Measurements from ENCODE around the gene EGR4.

The EGR4 gene

DNA sequence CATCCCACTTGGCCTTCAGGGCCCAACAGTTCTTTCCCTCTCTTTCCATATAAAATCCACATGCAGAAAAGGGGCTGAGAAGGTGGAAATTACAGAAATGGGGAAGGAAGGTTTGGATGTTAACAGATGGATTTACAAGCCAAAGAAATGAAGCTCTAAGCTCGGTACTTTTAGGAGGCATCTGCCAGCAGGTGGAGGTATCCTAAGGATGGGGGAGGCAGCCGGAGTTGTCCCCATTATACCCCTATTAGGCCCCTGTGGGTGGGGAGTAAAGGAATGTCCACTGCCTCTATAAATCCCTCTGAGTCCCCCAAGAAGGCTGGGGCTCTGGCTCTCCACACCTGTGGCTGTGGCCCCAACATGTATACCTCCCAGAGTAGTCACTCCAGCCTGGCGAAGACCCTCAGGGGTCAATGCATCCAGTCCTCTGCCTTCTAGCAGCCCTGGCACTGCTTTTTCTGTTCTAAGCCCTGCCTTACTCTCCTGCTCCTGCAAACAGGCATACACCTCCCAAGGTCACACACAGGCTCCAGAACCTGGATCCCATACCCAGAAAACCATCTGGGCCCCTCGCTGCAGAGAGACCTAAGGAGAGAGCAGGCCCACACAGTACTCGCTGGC, 10.3 kb downstream of the EGR4 start:
- Mint-ChIP-seq H3K9me3 (no peaks in the 10 kb centered on the region), H3K27me3 (ENCODE audit: low read depth) (peaks cover 3% of the 10 kb centered on the region)

DNA sequence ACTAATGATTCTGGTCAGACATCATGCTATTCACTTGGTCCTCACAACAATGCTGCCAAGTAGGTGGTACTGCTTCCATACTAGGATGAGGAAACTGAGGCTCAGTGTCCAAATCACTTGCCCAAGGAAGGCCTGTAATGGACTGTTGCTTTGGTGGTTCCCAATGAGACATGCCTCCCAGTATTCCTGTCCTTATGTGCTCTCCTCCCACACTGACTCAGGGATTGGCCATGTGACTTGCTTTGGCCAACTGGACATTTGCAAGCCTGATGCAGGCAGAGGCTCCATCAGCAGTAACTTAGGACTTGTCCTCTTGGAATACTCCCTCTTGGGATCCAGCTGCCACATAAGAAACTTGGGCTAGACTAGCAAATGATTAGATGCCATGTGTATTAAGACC, 12.1 kb downstream of the EGR4 start:
- no peak for DNase-seq (ENCODE audit: low spot score)
- no peak overlapping the region for H3K4me3 Mint-ChIP-seq
- H3K36me3 Mint-ChIP-seq (ENCODE audit: low read depth) = no peaks in the 10 kb centered on the region
- no peaks in the 10 kb centered on the region for H3K9me3 Mint-ChIP-seq
- peaks cover 14% of the 10 kb centered on the region for H3K4me1 Mint-ChIP-seq (ENCODE audit: low read depth)
- no peak overlapping the region for H3K27ac Mint-ChIP-seq
- no peaks in the 10 kb centered on the region for H3K27me3 Mint-ChIP-seq (ENCODE audit: low read depth)

More for the DNA sequence above, 10.3 kb downstream of the EGR4 start:
- H3K4me1 Mint-ChIP-seq (ENCODE audit: low read depth) = peaks cover 12% of the 10 kb centered on the region
- no peak overlapping the region for H3K27ac Mint-ChIP-seq
- DNase-seq (ENCODE audit: low spot score) = no peak
- no peaks in the 10 kb centered on the region for H3K36me3 Mint-ChIP-seq (ENCODE audit: low read depth)
- H3K4me3 Mint-ChIP-seq = peak overlapping the region; percentile 81

DNA sequence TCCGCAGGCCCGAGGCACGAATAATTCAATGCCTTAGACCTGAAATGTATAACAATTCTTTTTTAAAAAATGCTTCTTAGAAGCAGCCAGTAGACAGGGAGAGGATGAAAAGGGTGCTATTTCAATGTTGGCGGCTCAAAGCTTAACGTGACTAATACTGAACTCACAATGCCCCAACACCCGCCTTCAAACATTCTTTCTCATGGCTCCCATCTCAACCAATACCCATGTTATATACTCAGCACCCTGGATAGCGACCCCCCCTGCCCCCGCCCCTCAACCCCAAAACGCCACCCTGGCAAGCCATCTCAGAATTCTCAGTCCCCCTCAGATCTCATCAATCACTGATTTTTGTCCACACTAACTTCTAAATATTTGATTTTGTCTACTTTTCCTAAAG, 13.5 kb downstream of the EGR4 start:
- no peak for DNase-seq (ENCODE audit: low spot score)
- no peak overlapping the region for H3K27ac Mint-ChIP-seq
- no peaks in the 10 kb centered on the region for H3K9me3 Mint-ChIP-seq
- no peaks in the 10 kb centered on the region for H3K27me3 Mint-ChIP-seq (ENCODE audit: low read depth)
- no peaks in the 10 kb centered on the region for H3K36me3 Mint-ChIP-seq (ENCODE audit: low read depth)
- peaks cover 11% of the 10 kb centered on the region for H3K4me1 Mint-ChIP-seq (ENCODE audit: low read depth)
- no peak overlapping the region for H3K4me3 Mint-ChIP-seq

DNA sequence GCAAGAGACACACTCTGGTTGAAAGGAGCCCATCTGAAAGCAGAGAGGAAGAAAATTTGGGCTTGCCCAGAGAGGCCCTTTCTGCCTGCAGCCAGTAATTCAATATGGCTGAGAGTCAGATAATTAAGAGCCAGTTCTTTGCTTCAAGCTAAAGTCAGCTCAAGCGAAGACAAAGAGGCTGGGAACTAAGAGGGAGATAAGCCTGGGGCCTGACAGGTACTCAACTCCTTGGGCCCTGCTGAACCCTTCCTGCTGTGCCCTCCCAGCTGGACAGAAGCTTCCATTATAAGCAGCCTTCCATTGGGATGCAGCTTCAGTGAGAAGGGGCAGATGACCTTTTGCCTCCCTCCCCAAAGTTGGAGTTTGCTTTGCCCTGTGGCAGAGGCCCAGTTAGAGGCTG, 21.1 kb downstream of the EGR4 start:
- peaks cover 3% of the 10 kb centered on the region for H3K36me3 Mint-ChIP-seq (ENCODE audit: low read depth)
- H3K4me1 Mint-ChIP-seq (ENCODE audit: low read depth) = peaks cover 12% of the 10 kb centered on the region
- no peak overlapping the region for H3K4me3 Mint-ChIP-seq
- no peaks in the 10 kb centered on the region for H3K27me3 Mint-ChIP-seq (ENCODE audit: low read depth)
- no peak overlapping the region for H3K27ac Mint-ChIP-seq
- DNase-seq (ENCODE audit: low spot score) = no peak
- no peaks in the 10 kb centered on the region for H3K9me3 Mint-ChIP-seq

DNA sequence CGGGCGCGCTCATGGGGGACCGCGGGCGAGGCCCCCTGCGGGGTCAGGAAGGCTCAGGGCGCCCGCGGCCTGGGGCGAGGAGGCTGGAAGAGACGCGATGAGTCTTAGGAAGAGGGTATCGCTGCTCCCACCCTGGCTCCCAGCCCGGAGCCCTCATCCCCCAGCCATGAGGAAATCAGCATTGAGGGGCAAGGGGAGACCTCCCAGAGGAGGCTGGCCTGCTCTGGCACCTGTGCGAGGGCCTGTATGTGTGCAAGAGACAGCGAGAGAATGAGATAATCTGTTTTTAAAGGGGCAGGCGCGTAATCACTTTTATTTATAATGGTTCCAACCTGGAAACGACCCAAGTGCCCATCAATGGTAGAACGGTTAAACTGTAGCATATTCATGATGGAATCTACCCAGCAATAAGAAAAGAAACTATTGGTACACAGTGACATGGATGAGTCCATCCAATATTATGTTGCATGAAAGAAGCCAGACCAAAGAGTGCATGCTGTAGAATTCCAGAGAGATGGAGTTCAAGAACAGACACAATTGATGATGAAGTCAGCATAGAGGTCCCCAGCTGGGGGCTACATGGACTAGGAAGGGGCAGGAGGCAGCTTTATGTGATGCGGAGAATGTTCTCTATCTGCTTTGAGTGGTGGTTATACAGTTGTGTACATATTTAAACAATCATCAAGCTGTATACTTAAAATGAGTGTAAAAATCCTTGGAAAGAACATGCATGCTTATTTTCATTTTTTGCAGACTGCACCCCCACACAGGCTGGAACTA, 23.5 kb downstream of the EGR4 start:
- DNase-seq (ENCODE audit: low spot score) = no peak

DNA sequence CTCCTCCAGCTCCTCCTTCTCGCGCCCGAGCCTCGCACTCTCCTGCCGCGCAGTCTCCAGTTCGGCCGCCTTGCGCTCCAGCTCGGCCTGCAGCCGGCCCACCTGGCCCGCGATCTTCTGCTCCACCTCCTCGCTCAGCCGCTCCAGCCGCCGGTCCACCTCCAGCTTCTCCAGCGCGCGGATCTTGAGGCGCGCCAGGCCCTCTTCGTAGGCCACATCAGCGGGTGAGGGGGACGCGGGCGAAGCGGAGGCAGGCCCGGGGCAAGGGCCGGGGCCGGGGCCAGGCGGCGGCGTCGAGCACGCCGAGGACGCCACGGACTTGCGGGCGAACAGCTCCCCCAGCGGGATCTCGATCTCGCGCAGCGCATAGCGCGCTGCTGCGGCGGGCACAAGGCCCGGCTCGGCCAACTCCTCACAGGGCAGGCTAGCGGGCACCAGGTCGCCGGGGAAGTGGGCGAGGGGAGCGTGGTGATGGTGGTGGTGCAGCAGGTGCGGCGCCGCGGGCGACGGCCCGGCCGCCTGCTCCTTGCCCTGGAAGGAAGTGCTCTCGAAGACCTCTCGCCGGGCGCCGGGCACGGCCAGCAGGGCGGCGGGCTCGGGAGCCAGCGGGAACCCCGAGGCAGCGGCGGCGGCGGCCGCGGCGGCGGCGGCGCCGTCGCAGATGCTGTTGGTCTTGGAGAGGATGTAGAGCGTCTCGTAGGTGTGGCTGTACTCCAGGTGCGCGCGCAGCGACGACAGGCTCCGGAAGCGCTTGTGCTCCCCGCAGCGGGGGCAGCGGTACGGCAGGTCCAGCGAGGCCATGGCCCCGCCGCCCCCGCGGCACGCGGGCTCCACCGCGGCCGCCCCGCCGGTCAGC, 24.3 kb downstream of the EGR4 start:
- Mint-ChIP-seq H3K36me3 (ENCODE audit: low read depth) (peaks cover 5% of the 10 kb centered on the region), H3K27me3 (ENCODE audit: low read depth) (no peaks in the 10 kb centered on the region), H3K4me3 (peak overlapping the region; percentile 52), H3K9me3 (no peaks in the 10 kb centered on the region), H3K4me1 (ENCODE audit: low read depth) (peaks cover 12% of the 10 kb centered on the region), H3K27ac (no peak overlapping the region)
- peak; percentile 68 for DNase-seq (ENCODE audit: low spot score)

More for the DNA sequence above, 23.5 kb downstream of the EGR4 start:
- peaks cover 12% of the 10 kb centered on the region for H3K4me1 Mint-ChIP-seq (ENCODE audit: low read depth)
- peaks cover 5% of the 10 kb centered on the region for H3K36me3 Mint-ChIP-seq (ENCODE audit: low read depth)
- no peaks in the 10 kb centered on the region for H3K9me3 Mint-ChIP-seq
- H3K27ac Mint-ChIP-seq = peak overlapping the region; percentile 49
- H3K27me3 Mint-ChIP-seq (ENCODE audit: low read depth) = no peaks in the 10 kb centered on the region
- H3K4me3 Mint-ChIP-seq = peak overlapping the region; percentile 73

DNA sequence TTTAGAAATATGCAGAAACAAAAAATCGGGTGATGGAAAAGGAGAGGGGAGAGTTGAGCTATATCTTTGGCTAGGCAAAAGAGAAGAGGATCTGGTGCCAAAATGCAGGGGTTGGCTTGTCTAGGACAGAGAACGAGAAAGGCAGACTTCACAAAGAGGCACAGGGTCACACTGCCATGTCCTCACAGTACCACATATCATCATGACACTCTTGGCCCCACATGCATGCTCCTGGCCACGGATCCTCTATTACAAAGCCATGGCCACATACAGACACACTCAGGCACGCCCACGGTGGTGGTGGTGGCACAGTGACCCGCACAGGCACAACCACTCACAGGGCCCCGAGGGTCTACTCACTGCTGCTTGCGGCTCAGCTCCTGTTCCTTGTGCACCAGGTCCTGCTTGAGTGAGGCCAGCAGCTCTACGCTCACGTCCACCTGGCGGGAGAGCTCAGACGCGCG, 24.9 kb downstream of the EGR4 start:
- Mint-ChIP-seq H3K27me3 (ENCODE audit: low read depth) (no peaks in the 10 kb centered on the region), H3K4me3 (peak overlapping the region; percentile 52), H3K4me1 (ENCODE audit: low read depth) (peaks cover 12% of the 10 kb centered on the region), H3K36me3 (ENCODE audit: low read depth) (peaks cover 5% of the 10 kb centered on the region), H3K27ac (peak overlapping the region; percentile 1), H3K9me3 (no peaks in the 10 kb centered on the region)
- DNase-seq (ENCODE audit: low spot score) = no peak

DNA sequence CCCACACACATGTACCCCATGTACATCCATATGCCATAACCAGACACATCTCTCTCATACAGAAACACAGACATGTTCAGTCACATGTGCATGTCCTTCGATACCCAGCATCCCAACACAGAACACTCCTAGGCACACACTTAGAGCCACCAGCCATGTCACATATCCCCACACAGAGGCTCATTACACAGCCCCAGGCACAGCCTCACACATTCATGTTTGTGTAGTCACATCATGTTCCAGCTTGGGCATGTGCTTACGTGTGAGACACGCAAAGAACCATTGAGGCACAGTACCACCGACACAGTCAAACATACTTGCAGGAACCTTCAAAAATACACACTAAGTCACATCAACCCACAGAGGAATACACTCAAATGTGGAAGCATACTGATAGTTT, 26.3 kb downstream of the EGR4 start:
- no peaks in the 10 kb centered on the region for H3K27me3 Mint-ChIP-seq (ENCODE audit: low read depth)
- no peak overlapping the region for H3K4me3 Mint-ChIP-seq
- no peaks in the 10 kb centered on the region for H3K9me3 Mint-ChIP-seq
- no peak for DNase-seq (ENCODE audit: low spot score)
- peaks cover 12% of the 10 kb centered on the region for H3K4me1 Mint-ChIP-seq (ENCODE audit: low read depth)
- no peak overlapping the region for H3K27ac Mint-ChIP-seq
- peaks cover 5% of the 10 kb centered on the region for H3K36me3 Mint-ChIP-seq (ENCODE audit: low read depth)

DNA sequence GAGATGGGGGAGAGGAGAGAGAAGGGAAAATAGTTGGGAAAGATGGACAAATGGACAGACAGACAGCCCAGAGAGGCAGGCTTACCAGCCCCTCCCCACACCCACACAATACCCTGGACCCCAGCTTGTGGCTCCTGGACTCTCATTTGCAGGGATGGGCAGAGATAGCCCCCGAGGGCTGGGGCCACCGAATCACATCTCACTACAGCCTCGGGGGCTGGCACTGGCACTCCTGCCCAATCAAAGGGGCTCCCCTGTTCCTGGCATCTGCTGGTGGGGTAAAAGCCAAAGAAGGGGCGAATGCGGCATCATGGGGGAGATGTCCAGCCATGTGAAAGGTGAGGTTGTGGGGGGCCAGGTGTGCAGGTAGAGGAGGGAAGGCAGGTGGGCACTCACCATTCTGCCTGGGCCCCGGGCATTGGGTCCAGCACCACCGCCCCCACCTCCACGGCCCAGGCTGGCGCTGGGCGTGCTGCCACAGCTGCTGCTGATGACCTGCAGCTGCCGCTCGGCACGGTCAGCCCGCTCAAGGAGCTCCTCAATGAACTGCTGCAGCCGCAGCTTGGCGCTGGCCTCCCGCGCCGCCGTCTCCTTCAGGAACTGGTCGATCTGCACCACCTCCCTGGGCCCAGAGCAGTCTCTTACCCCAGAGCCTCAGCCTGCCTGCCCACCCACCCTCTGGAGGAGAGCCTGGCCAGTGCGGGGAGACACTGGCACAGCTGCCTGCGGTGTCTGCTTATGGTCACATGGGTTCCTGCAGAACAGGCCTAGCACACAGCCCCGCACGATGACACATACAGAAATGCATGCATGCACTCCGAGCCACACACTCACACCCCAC, 27.1 kb downstream of the EGR4 start:
- Mint-ChIP-seq H3K27ac (no peak overlapping the region), H3K27me3 (ENCODE audit: low read depth) (no peaks in the 10 kb centered on the region), H3K9me3 (no peaks in the 10 kb centered on the region), H3K4me1 (ENCODE audit: low read depth) (peaks cover 12% of the 10 kb centered on the region), H3K36me3 (ENCODE audit: low read depth) (peaks cover 5% of the 10 kb centered on the region), H3K4me3 (no peak overlapping the region)
- DNase-seq (ENCODE audit: low spot score) = no peak

DNA sequence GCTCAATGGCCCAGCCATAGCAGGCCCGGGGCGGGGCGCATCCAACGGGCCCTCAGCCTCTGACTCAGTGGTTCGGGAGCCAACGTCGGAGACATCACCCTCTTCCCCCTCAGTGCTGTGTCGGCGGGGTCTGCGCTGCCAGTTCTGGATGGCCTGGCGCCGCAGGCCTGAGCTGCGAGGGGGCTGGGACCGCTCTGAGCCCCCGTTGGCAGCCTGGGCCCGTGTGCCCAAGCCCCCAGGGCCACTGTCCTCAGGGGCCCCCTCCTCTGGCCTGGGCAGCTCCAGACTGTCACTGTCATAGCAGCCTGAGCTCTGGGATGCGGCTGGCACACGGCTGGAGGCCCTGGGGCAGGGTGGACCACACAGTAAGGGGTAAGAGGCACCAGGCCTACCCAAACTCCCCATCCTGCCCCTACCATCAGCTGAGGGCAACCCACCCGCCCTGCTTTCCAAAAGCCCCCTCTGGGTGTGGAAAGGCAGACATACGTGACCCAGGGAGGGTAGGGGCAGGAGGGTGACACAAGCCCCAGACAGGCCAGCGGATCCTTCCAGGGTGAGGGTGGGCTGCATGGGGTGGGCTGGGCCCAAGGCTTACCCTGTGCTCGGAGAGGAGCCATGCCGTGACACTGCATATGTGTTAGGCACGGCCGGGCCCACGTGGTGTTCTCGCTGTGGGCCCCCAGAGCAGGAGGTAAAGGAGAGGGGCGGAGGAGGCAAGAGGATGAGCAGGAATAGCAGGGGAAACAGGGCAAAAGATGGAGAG, 27.9 kb downstream of the EGR4 start:
- Mint-ChIP-seq H3K4me1 (ENCODE audit: low read depth) (peaks cover 12% of the 10 kb centered on the region), H3K27ac (no peak overlapping the region), H3K4me3 (no peak overlapping the region), H3K36me3 (ENCODE audit: low read depth) (peaks cover 5% of the 10 kb centered on the region), H3K9me3 (no peaks in the 10 kb centered on the region), H3K27me3 (ENCODE audit: low read depth) (no peaks in the 10 kb centered on the region)
- no peak for DNase-seq (ENCODE audit: low spot score)

DNA sequence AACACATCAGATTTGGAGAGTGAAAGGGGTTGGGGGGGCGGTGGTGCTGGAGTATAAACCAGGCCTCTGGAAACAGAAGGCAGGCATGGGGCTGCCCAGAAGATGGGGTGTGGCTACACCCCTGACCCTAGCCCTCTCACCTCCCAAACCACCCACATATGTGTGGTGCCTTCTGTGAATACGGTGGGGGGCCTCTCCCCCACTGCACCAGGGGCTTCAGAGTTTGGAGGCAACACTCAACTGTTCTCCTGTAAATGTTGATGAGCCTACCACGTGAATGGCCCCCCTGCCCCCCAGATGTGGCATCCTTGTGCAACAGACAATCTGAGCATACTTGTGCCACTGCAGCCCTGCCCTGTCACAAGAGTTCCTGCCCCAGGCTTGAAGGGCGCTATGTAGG, 28.6 kb downstream of the EGR4 start:
- H3K36me3 Mint-ChIP-seq (ENCODE audit: low read depth) = peaks cover 5% of the 10 kb centered on the region
- H3K27ac Mint-ChIP-seq = no peak overlapping the region

DNA sequence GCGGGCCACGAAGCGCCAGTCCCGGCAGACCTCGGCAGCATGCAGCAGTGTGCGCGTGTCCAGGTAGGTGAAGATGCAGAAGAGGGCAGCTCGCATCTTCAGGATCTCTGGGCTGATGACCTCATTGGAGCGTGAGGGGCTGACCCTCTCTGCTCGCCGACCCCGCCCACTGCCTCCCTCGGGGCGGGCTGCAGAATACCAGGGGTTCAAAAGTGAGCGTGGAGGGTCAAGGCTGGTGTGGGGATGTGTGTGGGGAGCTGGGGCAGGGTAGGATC, 29.1 kb downstream of the EGR4 start:
- H3K27me3 Mint-ChIP-seq (ENCODE audit: low read depth) = no peaks in the 10 kb centered on the region
- H3K4me3 Mint-ChIP-seq = no peak overlapping the region
- no peak overlapping the region for H3K27ac Mint-ChIP-seq
- H3K36me3 Mint-ChIP-seq (ENCODE audit: low read depth) = peaks cover 5% of the 10 kb centered on the region
- DNase-seq (ENCODE audit: low spot score) = no peak
- peaks cover 7% of the 10 kb centered on the region for H3K4me1 Mint-ChIP-seq (ENCODE audit: low read depth)
- no peaks in the 10 kb centered on the region for H3K9me3 Mint-ChIP-seq

More for the DNA sequence above, 28.6 kb downstream of the EGR4 start:
- no peak for DNase-seq (ENCODE audit: low spot score)
- Mint-ChIP-seq H3K4me1 (ENCODE audit: low read depth) (peaks cover 9% of the 10 kb centered on the region), H3K9me3 (no peaks in the 10 kb centered on the region), H3K4me3 (no peak overlapping the region), H3K27me3 (ENCODE audit: low read depth) (no peaks in the 10 kb centered on the region)
